H4 (cell line): ENCODE data around the gene BIN1. TPM values are rescaled to one million over a fixed set of nuclear protein-coding genes. Genes with fewer than 3 reads are reported as not detected.

ENCODE experiments used
- DNase-seq: peaks from one replicate; pipeline ENCODE4 v3.0.0-alpha.2; 2015; ENCODE audit warnings: low spot score
- total RNA-seq: library from RNA; depleted of rRNA; stranded (reverse); fragments of >200 nt; shearing (Covaris generic); gene quantifications from 2 replicates; pipeline ENCODE4 v1.2.3, GENCODE V29; 2014; rRNA removed

Gene BIN1, protein sequence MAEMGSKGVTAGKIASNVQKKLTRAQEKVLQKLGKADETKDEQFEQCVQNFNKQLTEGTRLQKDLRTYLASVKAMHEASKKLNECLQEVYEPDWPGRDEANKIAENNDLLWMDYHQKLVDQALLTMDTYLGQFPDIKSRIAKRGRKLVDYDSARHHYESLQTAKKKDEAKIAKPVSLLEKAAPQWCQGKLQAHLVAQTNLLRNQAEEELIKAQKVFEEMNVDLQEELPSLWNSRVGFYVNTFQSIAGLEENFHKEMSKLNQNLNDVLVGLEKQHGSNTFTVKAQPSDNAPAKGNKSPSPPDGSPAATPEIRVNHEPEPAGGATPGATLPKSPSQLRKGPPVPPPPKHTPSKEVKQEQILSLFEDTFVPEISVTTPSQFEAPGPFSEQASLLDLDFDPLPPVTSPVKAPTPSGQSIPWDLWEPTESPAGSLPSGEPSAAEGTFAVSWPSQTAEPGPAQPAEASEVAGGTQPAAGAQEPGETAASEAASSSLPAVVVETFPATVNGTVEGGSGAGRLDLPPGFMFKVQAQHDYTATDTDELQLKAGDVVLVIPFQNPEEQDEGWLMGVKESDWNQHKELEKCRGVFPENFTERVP
- total RNA-seq: 60.0 and 61.7 TPM in 2 replicates

DNA sequence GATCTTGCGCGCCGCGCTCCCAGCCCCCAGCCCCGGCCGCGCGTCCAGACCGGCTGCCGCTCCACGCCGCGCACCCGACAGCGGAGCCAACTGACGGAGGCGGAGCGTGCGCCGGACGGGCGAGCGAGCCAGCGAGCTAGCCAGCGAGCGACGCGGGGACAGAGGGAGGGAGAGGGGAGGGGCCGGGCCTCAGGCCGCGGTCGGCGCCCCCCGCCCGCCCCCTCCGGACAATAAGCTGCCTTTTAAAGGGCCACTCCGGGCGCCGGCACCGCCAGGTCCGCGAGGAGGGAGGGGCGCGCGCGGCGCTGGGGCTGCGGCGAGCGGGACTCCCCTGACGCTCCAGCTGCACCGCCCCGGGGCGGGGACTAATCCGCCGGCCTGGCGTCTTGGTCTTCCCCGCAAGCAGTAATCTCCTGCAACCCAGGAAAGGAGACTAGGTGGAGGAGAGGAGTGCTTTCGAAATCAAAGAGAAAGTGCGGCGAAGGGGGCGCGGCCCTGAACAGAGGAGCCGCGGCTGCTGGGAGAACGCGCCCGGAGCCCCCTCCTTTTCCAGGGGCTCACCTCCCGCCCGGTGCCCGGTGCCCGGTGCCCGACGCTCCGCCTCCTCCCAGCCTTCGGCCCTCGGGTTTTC is at the start of gene BIN1:
Gene BIN1, minus strand, starts transcription at position 164 of the 631 bp plus-strand sequence. CDS start 211 bp downstream, outside the sequence.
- peak; percentile 75 for DNase-seq

- no peak for DNase-seq
Observed at GRCh38 chr2:127155947-127156346, 49.0 kb upstream of the BIN1 start.

DNA sequence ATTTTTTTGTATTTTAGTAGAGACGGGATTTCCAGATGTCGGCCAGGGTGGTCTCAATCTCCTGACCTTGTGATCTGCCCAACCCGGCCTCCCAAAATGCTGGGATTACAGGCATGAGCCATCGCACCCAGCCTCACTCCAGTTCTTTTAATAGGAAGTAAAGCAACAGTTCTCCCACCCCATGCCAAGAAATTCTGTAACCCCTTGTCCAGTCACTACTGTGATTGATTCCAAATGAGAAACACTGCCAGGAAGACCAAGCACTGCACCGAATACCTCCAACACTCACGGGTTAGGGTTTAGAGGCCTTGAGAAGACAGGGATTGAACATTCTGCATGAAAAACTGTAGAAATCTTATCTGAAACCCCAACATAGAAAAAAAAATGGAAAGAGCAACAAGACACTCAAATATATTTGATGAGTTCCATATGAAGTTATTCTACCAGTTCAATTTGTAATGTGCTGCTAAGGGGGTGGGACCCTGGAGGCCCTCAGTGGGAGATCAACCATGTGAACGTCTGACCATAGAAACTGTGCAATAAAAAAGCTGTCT is 48.2 kb upstream of the BIN1 start:
- DNase-seq: no peak

- DNase-seq: no peak
Observed at GRCh38 chr2:127154396-127154795, 47.4 kb upstream of the BIN1 start.

- DNase-seq: peak; percentile 80
Observed at GRCh38 chr2:127153691-127154158, 46.8 kb upstream of the BIN1 start.

- no peak for DNase-seq
Observed at GRCh38 chr2:127150996-127151395, 44.0 kb upstream of the BIN1 start.

- DNase-seq: peak; percentile 59
Observed at GRCh38 chr2:127149384-127149783, 42.4 kb upstream of the BIN1 start.

- DNase-seq: no peak
Observed at GRCh38 chr2:127146820-127147502, 40.0 kb upstream of the BIN1 start.

DNA sequence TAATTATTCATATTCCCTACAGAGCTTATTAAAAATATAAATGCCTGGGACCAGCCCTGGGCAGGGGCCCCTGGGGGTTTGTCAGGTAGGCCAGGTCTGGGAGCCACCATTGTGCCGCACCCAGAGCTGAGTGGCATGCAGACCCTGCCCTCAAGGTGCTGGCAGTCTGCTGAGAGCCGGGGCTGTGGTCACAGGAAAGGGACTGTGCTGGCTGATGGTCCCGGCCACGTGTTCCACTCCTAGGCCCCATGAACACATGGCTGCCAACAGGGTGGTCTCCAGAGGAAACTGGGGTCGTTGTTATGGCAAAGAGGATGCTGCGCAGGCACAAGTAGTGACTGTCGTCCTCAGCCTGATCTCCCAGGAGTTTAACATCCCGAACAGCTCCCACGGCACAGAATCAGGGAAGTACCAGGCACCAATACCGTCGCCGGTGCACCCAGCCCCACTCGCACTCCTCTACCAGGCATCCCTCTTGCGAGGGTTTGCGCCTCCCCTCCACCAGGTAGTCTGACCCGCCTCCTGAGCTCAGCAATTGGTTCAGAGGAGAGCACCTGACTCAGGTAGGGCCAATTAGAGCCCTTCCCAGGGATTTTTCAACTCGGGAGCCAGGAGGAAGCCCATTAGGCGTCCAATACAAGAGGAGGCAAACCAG is 39.2 kb upstream of the BIN1 start:
- DNase-seq: no peak

DNA sequence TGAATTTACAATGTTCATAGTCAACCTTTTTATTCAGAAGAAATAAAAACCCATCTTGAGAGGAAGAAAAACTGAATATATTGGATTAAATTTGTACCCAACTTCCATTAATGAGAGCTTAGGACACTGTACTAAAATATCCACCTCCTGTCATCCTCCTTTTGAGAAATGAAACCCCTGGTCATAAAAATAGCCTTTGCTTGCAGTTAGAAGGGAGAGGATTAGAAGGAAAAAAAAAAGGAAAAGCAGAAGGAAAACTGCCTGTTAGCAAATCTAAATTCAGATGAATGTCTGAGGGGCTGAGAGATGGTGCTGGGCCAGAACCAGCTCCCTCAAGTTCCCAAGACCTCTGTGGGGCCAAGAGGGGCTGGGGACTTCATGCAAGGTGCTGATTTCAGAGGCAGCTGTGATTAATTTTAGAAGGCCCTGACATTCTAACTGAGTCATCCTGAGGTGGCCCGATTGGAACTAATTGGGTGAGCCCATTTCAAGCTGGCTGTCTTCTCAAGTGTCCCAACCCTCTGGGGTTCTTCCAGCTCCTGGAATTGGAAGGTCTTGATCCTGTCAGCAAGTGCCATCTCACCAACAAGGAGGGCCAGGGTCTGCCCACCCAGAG is 38.4 kb upstream of the BIN1 start:
- DNase-seq: no peak

DNA sequence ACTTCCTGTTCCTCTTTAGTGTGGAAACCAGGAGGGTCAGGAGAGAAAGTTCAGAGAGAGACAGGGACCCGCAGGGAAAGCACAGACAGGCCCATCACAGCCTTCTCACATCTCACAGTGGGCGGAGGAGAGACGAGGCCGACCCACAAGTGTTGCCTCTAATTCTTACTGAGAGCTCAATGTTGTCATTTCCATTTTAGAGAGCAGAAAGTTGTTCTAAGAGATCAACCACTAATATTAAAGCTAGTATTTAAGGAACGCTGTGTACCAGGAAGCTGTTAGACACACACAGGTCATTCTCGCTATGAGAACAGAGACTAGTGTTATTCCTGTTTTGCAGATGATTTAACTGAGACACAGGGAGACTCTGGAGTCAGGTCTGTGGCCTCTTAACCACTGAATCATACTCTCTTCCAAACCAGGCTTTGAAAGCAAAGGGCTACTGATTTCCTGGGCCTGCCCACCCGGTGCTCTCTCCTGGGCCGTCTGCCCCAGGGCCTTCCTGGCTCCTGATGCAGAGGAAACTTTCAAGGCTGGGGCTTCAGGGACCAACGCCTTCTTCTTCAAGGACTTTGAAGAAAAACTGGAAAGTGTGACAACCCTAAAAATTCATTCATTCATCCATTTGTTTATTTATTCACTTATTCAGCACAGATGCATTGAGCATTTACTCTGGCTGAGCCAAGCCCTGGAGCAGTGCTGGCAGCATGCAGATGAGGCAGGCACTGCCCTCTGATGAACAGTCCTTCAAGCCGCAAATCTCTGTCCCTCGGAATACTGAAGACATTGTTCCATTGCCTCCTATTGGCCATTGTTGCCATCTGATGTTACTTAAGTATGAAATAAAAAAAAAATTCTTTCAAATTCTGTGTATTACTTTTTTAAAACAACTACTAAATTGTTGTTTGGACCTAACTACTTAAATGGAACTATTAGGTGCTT is 37.2 kb upstream of the BIN1 start:
- peak; percentile 31 for DNase-seq

DNA sequence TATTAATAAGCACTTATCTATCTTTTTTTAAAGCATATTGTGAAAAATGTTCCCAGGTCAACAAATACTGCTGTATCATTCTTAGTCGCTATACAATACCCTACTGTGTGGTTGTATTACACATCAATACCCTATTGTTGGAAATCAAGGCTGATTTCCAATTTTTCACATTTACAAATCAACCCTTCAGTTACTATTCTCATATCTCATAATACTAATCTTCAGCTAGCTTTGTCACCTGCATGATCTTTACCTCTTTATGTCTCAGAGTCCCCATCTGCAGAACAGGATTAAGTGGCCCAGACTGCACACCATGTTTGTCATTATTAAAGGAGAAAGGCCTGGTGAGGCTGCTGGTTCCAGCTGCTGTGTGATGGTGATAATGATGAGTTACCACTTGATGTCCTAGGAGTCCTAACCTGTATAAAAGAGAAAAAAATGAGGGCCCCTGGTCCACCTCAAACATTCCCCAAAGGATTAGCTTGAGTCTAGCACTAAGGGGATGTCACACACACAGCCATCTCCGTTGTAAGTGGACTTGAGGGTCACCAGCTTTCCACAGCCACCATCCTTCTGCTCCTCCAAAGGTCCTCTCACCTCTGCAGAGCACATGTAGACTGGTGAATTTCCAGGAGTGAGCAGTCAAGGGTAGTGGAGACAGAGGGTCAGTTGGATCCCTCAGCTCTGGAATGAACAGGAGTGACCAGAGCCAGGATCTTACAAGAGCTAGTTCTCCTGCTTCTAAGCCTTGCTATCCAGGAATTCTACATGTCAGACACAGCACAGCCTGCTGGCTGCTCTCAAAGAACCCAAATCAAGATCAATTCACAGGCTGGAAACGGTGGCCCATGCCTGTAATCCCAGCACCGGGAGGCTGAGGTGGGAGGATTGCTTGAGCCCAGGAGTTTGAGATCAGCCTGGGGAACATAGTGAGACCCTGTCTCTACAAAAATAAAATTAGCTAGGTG is 36.0 kb upstream of the BIN1 start:
- no peak for DNase-seq

DNA sequence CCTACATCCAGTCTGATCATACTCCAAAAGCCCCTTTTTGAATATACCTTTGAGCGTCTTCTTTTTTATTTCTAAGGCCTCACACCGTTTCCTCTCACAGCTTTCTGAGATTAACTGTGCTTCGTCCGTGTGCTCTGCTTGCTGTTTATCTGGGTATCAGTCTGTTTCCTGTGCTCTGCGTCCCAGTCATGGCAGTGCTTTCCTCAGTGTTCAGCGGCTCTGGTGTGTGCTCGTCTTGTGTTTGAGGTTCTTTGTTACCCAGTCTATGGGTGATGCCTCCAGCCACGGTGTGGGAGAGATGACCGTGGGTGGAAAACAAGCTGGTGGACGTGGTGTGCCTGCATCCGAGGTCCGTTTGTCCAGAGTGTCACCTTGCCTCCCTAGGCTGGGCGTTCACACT is 33.6 kb upstream of the BIN1 start:
- no peak for DNase-seq

GRCh38 chr2:127139766-127140165 is 32.8 kb upstream of the BIN1 start:
- DNase-seq: no peak

DNA sequence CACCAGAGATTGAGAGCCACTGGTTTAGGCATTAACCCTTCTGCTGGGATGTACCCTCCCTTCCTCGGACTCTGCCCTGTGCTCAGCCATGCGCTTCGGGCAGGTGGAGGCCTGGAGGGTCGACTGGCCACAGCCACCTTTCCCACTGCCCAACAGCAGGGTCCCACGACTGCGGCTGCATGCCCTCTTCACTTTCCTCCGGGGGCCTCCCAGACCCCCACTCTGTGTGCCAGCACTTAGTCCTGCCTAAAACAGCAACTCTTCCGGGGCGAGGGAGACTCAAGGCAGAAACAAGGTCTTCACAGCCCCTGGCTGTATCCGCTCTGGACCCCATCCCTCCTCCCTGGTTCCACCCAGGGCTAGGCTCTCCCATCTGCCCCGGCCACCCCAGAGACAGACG is 31.3 kb upstream of the BIN1 start:
- no peak for DNase-seq

GRCh38 chr2:127137741-127138140 is 30.8 kb upstream of the BIN1 start:
- DNase-seq: no peak

DNA sequence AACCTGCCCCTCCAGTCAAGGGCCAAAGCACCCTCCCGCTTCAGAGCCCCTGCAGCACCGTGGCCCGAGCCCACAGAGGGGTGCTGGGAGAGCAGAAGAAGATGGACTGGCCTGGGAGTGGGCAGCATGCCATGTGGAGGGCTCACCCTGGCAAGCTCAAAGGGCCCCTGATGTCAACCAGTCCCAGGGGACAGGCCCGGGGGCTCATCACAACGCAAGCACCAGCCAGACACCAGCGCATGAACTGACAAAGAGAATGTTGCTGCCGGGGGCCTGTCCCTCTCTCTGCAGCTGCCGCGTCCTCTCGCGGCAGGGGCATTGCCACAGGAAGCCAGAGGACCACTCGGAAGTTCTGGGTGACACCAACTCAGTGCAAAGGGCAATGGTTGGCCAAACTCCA is 30.3 kb upstream of the BIN1 start:
- no peak for DNase-seq
